Fibroblast of lung (primary cell): Measurements from ENCODE around the gene GSG1L. TPM values are rescaled to one million over a fixed set of nuclear protein-coding genes. Genes with fewer than 3 reads are reported as not detected.

Source experiments
- DNase-seq, 2 donors: peaks; one replicate each; pipeline versions ENCODE4 v3.0.0 to v3.0.0-alpha.2; 2010; ENCODE audit warnings: low read depth in 2 of 2
- H2AFZ ChIP-seq: 2 replicates; pipeline ENCODE4 v1.5.1; 2012; ENCODE audit warnings: low read length, control low read depth, inconsistent platforms
- H3K27ac ChIP-seq: 2 replicates; pipeline ENCODE4 v1.5.1; 2011; ENCODE audit warnings: low read length, control low read depth; ENCODE audit not compliant: insufficient read depth
- H3K27me3 ChIP-seq: 2 replicates; pipeline ENCODE4 v1.5.1; 2011; ENCODE audit warnings: mild to moderate bottlenecking, low read length; ENCODE audit not compliant: control insufficient read depth, insufficient read depth
- H3K36me3 ChIP-seq: 2 replicates; pipeline ENCODE4 v1.5.1; 2011; ENCODE audit warnings: low read length; ENCODE audit not compliant: control insufficient read depth, insufficient read depth
- H3K4me1 ChIP-seq: 2 replicates; pipeline ENCODE4 v1.5.1; 2011; ENCODE audit warnings: low read length; ENCODE audit not compliant: control insufficient read depth, insufficient read depth; ENCODE audit errors: extremely low read depth
- H3K4me2 ChIP-seq: 2 replicates; pipeline ENCODE4 v1.5.1; 2011; ENCODE audit warnings: low read length, control low read depth; ENCODE audit not compliant: insufficient read depth; ENCODE audit errors: extremely low read depth
- H3K4me3 ChIP-seq, 4 experiments: fragments of 200-600 bp in 1 of 4; sonication (generic) in 1 of 4; replicated peaks in 1 of 4; 2 replicates each; pipeline ENCODE4 v1.5.1; 2011 to 2016; ENCODE audit warnings: low read length in 4 of 4, low read depth in 3 of 4, mild to moderate bottlenecking in 3 of 4, control low read depth in 2 of 4, inconsistent platforms in 1 of 4, mixed read lengths in 1 of 4; ENCODE audit not compliant: insufficient read depth in 1 of 4; ENCODE audit errors: control extremely low read depth in 1 of 4
- H3K79me2 ChIP-seq: 2 replicates; pipeline ENCODE4 v1.5.1; 2012; ENCODE audit warnings: mild to moderate bottlenecking, low read length, inconsistent platforms; ENCODE audit not compliant: control insufficient read depth, insufficient read depth
- H3K9ac ChIP-seq: 2 replicates; pipeline ENCODE4 v1.5.1; 2011; ENCODE audit warnings: mild to moderate bottlenecking, low read length, control low read depth; ENCODE audit not compliant: insufficient read depth
- H3K9me3 ChIP-seq: 2 replicates; pipeline ENCODE4 v1.5.1; 2012; ENCODE audit warnings: low read depth, low read length; ENCODE audit not compliant: control insufficient read depth, insufficient read depth
- H4K20me1 ChIP-seq: 2 replicates; pipeline ENCODE4 v1.5.1; 2011; ENCODE audit warnings: low read length; ENCODE audit not compliant: control insufficient read depth, insufficient read depth; ENCODE audit errors: extremely low read depth
- CTCF ChIP-seq, 2 donors: IDR thresholded peaks in 1 of 2; conservative IDR thresholded peaks in 1 of 2; 1 replicate in 1 of 2; 2 replicates in 1 of 2; pipeline ENCODE4 v1.5.1; 2011 to 2012; ENCODE audit warnings: low read length in 2 of 2, control low read depth in 1 of 2, inconsistent platforms in 1 of 2, low read depth in 1 of 2, mild to moderate bottlenecking in 1 of 2
- EZH2 ChIP-seq: IDR thresholded peaks from 2 replicates; pipeline ENCODE4 v1.5.1; 2012; ENCODE audit warnings: low read length, control low read depth, mild to moderate bottlenecking; ENCODE audit errors: missing control alignments
- polyA plus RNA-seq, 2 donors: library from polyadenylated mRNA; depleted of rRNA in 1 of 2; stranded (reverse) in 1 of 2; unstranded in 1 of 2; fragments of >200 nt; gene quantifications; 2 replicates each; pipeline ENCODE4 v1.2.1, GENCODE V29; 2011 to 2012; ENCODE audit warnings: missing spikeins in 1 of 2
- total RNA-seq: library from RNA; depleted of rRNA; stranded (reverse); fragments of >200 nt; gene quantifications from 2 replicates; pipeline ENCODE4 v1.2.1, GENCODE V29; 2014

GSG1L gene
- total and polyA plus RNA-seq, 2 donors (not counting 1 experiment from before 2014, with no cell fraction given), result not detected

DNA sequence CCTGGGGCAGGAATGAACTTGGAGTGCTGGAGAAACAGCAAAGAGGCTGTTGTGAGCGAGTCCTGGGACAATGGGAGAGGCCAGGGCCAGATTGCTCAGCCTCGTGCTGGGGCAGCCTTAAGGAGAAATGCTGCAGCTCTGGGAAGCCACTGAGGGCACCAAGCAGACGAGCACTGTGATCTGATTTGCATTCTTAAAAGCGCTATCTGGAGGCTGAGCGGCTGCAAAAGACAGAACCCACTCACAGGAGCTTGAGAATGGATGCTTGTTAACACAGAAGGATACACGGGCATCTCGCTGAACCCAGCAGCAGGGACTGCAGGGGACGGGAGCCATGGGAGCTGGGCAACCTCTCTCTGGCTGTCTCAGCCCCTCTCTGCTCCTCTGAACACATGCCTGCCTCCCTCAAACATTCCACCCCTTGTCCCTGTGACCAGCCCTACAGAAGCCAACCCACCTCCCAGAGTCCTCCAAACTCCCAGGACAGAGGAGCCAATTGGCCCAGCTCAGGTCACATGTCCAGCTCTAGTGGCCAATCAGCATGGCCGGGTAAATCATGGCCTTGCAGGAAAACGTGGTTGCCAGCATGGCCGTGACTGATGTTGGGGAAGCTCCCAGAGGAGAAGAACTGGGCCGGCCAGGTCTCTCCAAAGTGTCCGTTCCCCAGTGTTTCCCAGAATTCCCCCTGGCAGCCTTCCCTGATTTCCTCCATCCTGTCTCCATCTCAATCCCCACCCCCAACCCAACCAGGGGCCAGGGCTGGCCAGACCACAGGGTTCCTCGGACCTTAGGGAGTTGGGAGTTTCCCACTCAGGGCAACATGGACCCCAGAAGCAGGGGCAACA lies 60.3 kb downstream of the GSG1L start:
- Histone ChIP-seq H3K27me3 (no peaks in the 10 kb centered on the region), H3K4me3 (no peak overlapping the region), H3K27ac (no peak overlapping the region), H3K9ac (no peak overlapping the region), H2AFZ (no peak overlapping the region), H3K79me2 (no peaks in the 10 kb centered on the region), H3K4me1 (no peaks in the 10 kb centered on the region), H3K36me3 (no peaks in the 10 kb centered on the region), H4K20me1 (no peaks in the 10 kb centered on the region), H3K9me3 (no peaks in the 10 kb centered on the region), H3K4me2 (no peak overlapping the region)
- TF ChIP-seq CTCF (conservative IDR thresholded peaks at IDR 0.05 in 1 of 2, IDR thresholded peaks at IDR 0.05 in 1 of 2; ENCODE audit: low read depth in 1 of 2, low read length in 2 of 2) (no peak), EZH2 (no peak)
- DNase-seq, result no peak

GRCh38 chr16:28001642-28002041 lies 61.9 kb downstream of the GSG1L start:
- Histone ChIP-seq H3K79me2 (no peaks in the 10 kb centered on the region), H3K27ac (no peak overlapping the region), H3K9me3 (no peaks in the 10 kb centered on the region), H3K9ac (no peak overlapping the region), H4K20me1 (no peaks in the 10 kb centered on the region), H3K4me2 (no peak overlapping the region), H2AFZ (no peak overlapping the region), H3K4me3 (no peak overlapping the region), H3K4me1 (no peaks in the 10 kb centered on the region), H3K27me3 (no peaks in the 10 kb centered on the region), H3K36me3 (no peaks in the 10 kb centered on the region)
- DNase-seq, result no peak
- no peak for TF ChIP-seq EZH2
- TF ChIP-seq CTCF (conservative IDR thresholded peaks at IDR 0.05 in 1 of 2, IDR thresholded peaks at IDR 0.05 in 1 of 2; ENCODE audit: low read depth in 1 of 2, low read length in 2 of 2), result no peak

GRCh38 chr16:28001184-28001583 lies 62.3 kb downstream of the GSG1L start:
- Histone ChIP-seq H3K9ac (no peak overlapping the region), H4K20me1 (no peaks in the 10 kb centered on the region), H3K79me2 (no peaks in the 10 kb centered on the region), H3K27ac (no peak overlapping the region), H3K4me1 (no peaks in the 10 kb centered on the region), H3K36me3 (no peaks in the 10 kb centered on the region), H3K27me3 (no peaks in the 10 kb centered on the region), H3K4me3 (no peak overlapping the region), H3K9me3 (no peaks in the 10 kb centered on the region), H2AFZ (no peak overlapping the region), H3K4me2 (no peak overlapping the region)
- DNase-seq, result no peak
- no peak for TF ChIP-seq EZH2
- TF ChIP-seq CTCF (conservative IDR thresholded peaks at IDR 0.05 in 1 of 2, IDR thresholded peaks at IDR 0.05 in 1 of 2; ENCODE audit: low read depth in 1 of 2, low read length in 2 of 2), result no peak
